Measurements from ENCODE around the gene PARD3.

PARD3 gene

GRCh38 chr10:34838366-34838900 is 23.3 kb upstream of the PARD3 start:
- H3K4me2 ChIP-seq (ENCODE audit: low read depth, low read length, poor library complexity, severe bottlenecking) = no peak overlapping the region
- TF ChIP-seq EZH2phosphoT487 (IDR thresholded peaks at IDR 0.05; ENCODE audit: borderline replicate concordance) (no peak), CTCF (conservative IDR thresholded peaks at IDR 0.05; ENCODE audit: low read length) (no peak)
- H4K20me1 ChIP-seq (ENCODE audit: insufficient read depth, low read length, poor library complexity, severe bottlenecking) = no peaks in the 10 kb centered on the region
- no peaks in the 10 kb centered on the region for H3K9me2 ChIP-seq (replicated peaks; ENCODE audit: low read depth, low read length)
- no peak overlapping the region for H3K4me3 ChIP-seq (ENCODE audit: low read length, poor library complexity, severe bottlenecking)
- no peaks in the 10 kb centered on the region for H3K79me2 ChIP-seq (ENCODE audit: insufficient read depth, low read length)
- no peaks in the 10 kb centered on the region for H3K4me1 ChIP-seq (ENCODE audit: insufficient read depth, low read length, poor library complexity, severe bottlenecking)
- H3K9ac ChIP-seq (ENCODE audit: low read depth, low read length, poor library complexity, severe bottlenecking) = no peak overlapping the region
- H3K36me3 ChIP-seq (ENCODE audit: insufficient read depth, low read length) = no peaks in the 10 kb centered on the region
- H3K27me3 ChIP-seq (ENCODE audit: insufficient read depth, low read length, poor library complexity, severe bottlenecking) = no peaks in the 10 kb centered on the region
- no peak overlapping the region for H2AFZ ChIP-seq (ENCODE audit: low read length)
- H3K9me3 ChIP-seq (ENCODE audit: insufficient read depth, low read depth, low read length) = no peaks in the 10 kb centered on the region
- H3F3A ChIP-seq (ENCODE audit: low read depth) = no peaks in the 10 kb centered on the region; the same call in 1 of the 2 replicates

GRCh38 chr10:34835908-34836508 is 20.9 kb upstream of the PARD3 start:
- no peak overlapping the region for H3K9ac ChIP-seq (ENCODE audit: low read depth, low read length, poor library complexity, severe bottlenecking)
- H3K9me3 ChIP-seq (ENCODE audit: insufficient read depth, low read depth, low read length) = no peaks in the 10 kb centered on the region
- H3K4me2 ChIP-seq (ENCODE audit: low read depth, low read length, poor library complexity, severe bottlenecking) = no peak overlapping the region
- H3K79me2 ChIP-seq (ENCODE audit: insufficient read depth, low read length) = no peaks in the 10 kb centered on the region
- H3F3A ChIP-seq (ENCODE audit: low read depth) = no peaks in the 10 kb centered on the region; the same call in 1 of the 2 replicates
- no peaks in the 10 kb centered on the region for H4K20me1 ChIP-seq (ENCODE audit: insufficient read depth, low read length, poor library complexity, severe bottlenecking)
- no peak for TF ChIP-seq EZH2phosphoT487 (IDR thresholded peaks at IDR 0.05; ENCODE audit: borderline replicate concordance)
- no peak for TF ChIP-seq CTCF (conservative IDR thresholded peaks at IDR 0.05; ENCODE audit: low read length)
- no peaks in the 10 kb centered on the region for H3K4me1 ChIP-seq (ENCODE audit: insufficient read depth, low read length, poor library complexity, severe bottlenecking)
- no peaks in the 10 kb centered on the region for H3K36me3 ChIP-seq (ENCODE audit: insufficient read depth, low read length)
- H2AFZ ChIP-seq (ENCODE audit: low read length) = 0 out of 2 replicates have a peak overlapping the region, but pooled peaks have one; percentile 29
- no peak overlapping the region for H3K4me3 ChIP-seq (ENCODE audit: low read length, poor library complexity, severe bottlenecking)
- no peaks in the 10 kb centered on the region for H3K27me3 ChIP-seq (ENCODE audit: insufficient read depth, low read length, poor library complexity, severe bottlenecking)
- H3K9me2 ChIP-seq (replicated peaks; ENCODE audit: low read depth, low read length) = no peaks in the 10 kb centered on the region

GRCh38 chr10:34834274-34834673 is 19.2 kb upstream of the PARD3 start:
- Histone ChIP-seq H3K4me1 (ENCODE audit: insufficient read depth, low read length, poor library complexity, severe bottlenecking) (peaks cover 10% of the 10 kb centered on the region), H3K9ac (ENCODE audit: low read depth, low read length, poor library complexity, severe bottlenecking) (no peak overlapping the region), H3K4me3 (ENCODE audit: low read length, poor library complexity, severe bottlenecking) (no peak overlapping the region), H4K20me1 (ENCODE audit: insufficient read depth, low read length, poor library complexity, severe bottlenecking) (no peaks in the 10 kb centered on the region), H3F3A (ENCODE audit: low read depth) (no peaks in the 10 kb centered on the region; the same call in 1 of the 2 replicates), H2AFZ (ENCODE audit: low read length) (no peak overlapping the region), H3K9me3 (ENCODE audit: insufficient read depth, low read depth, low read length) (no peaks in the 10 kb centered on the region), H3K79me2 (ENCODE audit: insufficient read depth, low read length) (no peaks in the 10 kb centered on the region), H3K27me3 (ENCODE audit: insufficient read depth, low read length, poor library complexity, severe bottlenecking) (no peaks in the 10 kb centered on the region), H3K36me3 (ENCODE audit: insufficient read depth, low read length) (no peaks in the 10 kb centered on the region), H3K4me2 (ENCODE audit: low read depth, low read length, poor library complexity, severe bottlenecking) (no peak overlapping the region), H3K9me2 (replicated peaks; ENCODE audit: low read depth, low read length) (no peaks in the 10 kb centered on the region)
- no peak for TF ChIP-seq CTCF (conservative IDR thresholded peaks at IDR 0.05; ENCODE audit: low read length)
- TF ChIP-seq EZH2phosphoT487 (IDR thresholded peaks at IDR 0.05; ENCODE audit: borderline replicate concordance) = no peak

Measured in Loucy (cell line).